Measurements from ENCODE around the gene CYFIP1. TPM values are rescaled to one million over a fixed set of nuclear protein-coding genes. Genes with fewer than 3 reads are reported as not detected.

Gene CYFIP1
- total RNA-seq (2016; rRNA removed; fragmentation: Illumina TruSeq; extraction: Trizol) = 58.3 and 68.2 TPM in 2 replicates
- 8.0 and 12.6 TPM in 2 replicates for total RNA-seq (2016; cell fraction: cytosol; rRNA removed; fragmentation: Illumina TruSeq; extraction: Trizol; ENCODE audit: low read depth)
- total RNA-seq (2016; cell fraction: insoluble cytoplasmic fraction; rRNA removed; fragmentation: Illumina TruSeq; extraction: Trizol) = 52.9 and 61.7 TPM in 2 replicates
- 15.5 and 18.4 TPM in 2 replicates for total RNA-seq (2016; cell fraction: membrane; rRNA removed; fragmentation: Illumina TruSeq; extraction: Trizol)
- 43.3 and 49.9 TPM in 2 replicates for total RNA-seq (2016; cell fraction: nucleus; rRNA removed; fragmentation: Illumina TruSeq; extraction: Trizol)
- 38.1 and 39.0 TPM in 2 replicates for polyA plus RNA-seq (2011; rRNA removed)
- 40.5 and 41.5 TPM in 2 replicates for polyA plus RNA-seq (2011; cell fraction: cytosol; rRNA removed)
- 56.2 and 59.8 TPM in 2 replicates for polyA plus RNA-seq (2011; cell fraction: nucleus; rRNA removed)
- polyA plus RNA-seq (2012) = 28.3 and 34.4 TPM in 2 replicates
- polyA plus RNA-seq (2016; cell fraction: cytosol; fragmentation: Illumina TruSeq; extraction: Trizol; ENCODE audit: low read depth) = 2.5 and 2.6 TPM in 2 replicates
- polyA plus RNA-seq (2016; cell fraction: insoluble cytoplasmic fraction; fragmentation: Illumina TruSeq; extraction: Trizol; ENCODE audit: low read depth) = 37.6 and 42.3 TPM in 2 replicates
- 5.2 and 7.3 TPM in 2 replicates for polyA plus RNA-seq (2016; cell fraction: membrane; fragmentation: Illumina TruSeq; extraction: Trizol; ENCODE audit: low read depth)
- 39.0 and 40.2 TPM in 2 replicates for polyA plus RNA-seq (2016; cell fraction: nucleus; fragmentation: Illumina TruSeq; extraction: Trizol; ENCODE audit: insufficient read depth, low read depth)
- polyA minus RNA-seq (2011; rRNA and poly(A)+ RNA removed; ENCODE audit: low replicate concordance) = 99.8 and 114 TPM in 2 replicates
- polyA minus RNA-seq (2011; cell fraction: cytosol; rRNA and poly(A)+ RNA removed) = 21.1 and 22.3 TPM in 2 replicates
- polyA minus RNA-seq (2011; cell fraction: nucleus; rRNA and poly(A)+ RNA removed) = 40.7 and 43.8 TPM in 2 replicates
- Bru-seq, nascent RNA = percentile 62 among the genes with signal in this experiment
- percentile 77 among the genes with signal in this experiment for BruChase-seq, experiment 1, labeled RNA remaining after a 6-hour chase
- BruChase-seq, experiment 2, labeled RNA remaining after a 2-hour chase = percentile 70 among the genes with signal in this experiment
- long read RNA-seq, experiment 1, full-length matches to known transcripts = 5 of 25 reads
- long read RNA-seq, experiment 1, partial matches to known transcripts = 17 of 25 reads
- long read RNA-seq, experiment 1, other reads (novel, unspliced or antisense) = 3 of 25 reads
- long read RNA-seq, experiment 2, full-length matches to known transcripts = 32 of 117 reads
- long read RNA-seq, experiment 2, partial matches to known transcripts = 63 of 117 reads
- long read RNA-seq, experiment 2, other reads (novel, unspliced or antisense) = 22 of 117 reads

GRCh38 chr15:22980189-22981050 is at the start of gene CYFIP1:
TSS of gene CYFIP1 (minus strand) at chr15:22980368. CDS start at chr15:22947285, 33,083 bp downstream.
- intact Hi-C loops (cut with micrococcal nuclease; ENCODE audit: unreplicated experiment) = loop anchor here (1.0 kb wide), 1 partner anchor 59 kb away; the partner anchor contains the start of gene TUBGCP5
- H2AFZ ChIP-seq (ENCODE audit: low read length) = peak within 1 kb of the TSS; percentile 69
- peak; percentile 82 for TF ChIP-seq ARNT2 (CRISPR knock-in tag; IDR thresholded peaks at IDR 0.05; ENCODE audit: low read depth)
- no peak for TF ChIP-seq GRHL1 (CRISPR knock-in tag; conservative IDR thresholded peaks at IDR 0.05)
- TF ChIP-seq ETV6 (CRISPR knock-in tag; conservative IDR thresholded peaks at IDR 0.05) = no peak
- TF ChIP-seq NCOA1 (CRISPR knock-in tag; IDR thresholded peaks at IDR 0.05) = no peak
- TF ChIP-seq ARID3A (IDR thresholded peaks at IDR 0.05; ENCODE audit: low read depth, low read length) = no peak
- TF ChIP-seq RFX3 (CRISPR knock-in tag; IDR thresholded peaks at IDR 0.05) = no peak
- no peak for TF ChIP-seq ZKSCAN5 (CRISPR knock-in tag; IDR thresholded peaks at IDR 0.05)
- peak; percentile 78 for TF ChIP-seq RBFOX2 (IDR thresholded peaks at IDR 0.05; ENCODE audit: low read depth, low read length)
- TF ChIP-seq TAF15 (IDR thresholded peaks at IDR 0.05; ENCODE audit: low read depth, low read length, poor library complexity, severe bottlenecking) = peak; percentile 67
- TF ChIP-seq MEF2D (CRISPR knock-in tag; IDR thresholded peaks at IDR 0.05) = no peak
- peak; percentile 67; the same call in 1 of the 2 replicates for TF ChIP-seq ZC3H13 (CRISPR knock-in tag; IDR thresholded peaks at IDR 0.05)
- no peak for TF ChIP-seq NR1H2 (CRISPR knock-in tag; IDR thresholded peaks at IDR 0.05; ENCODE audit: borderline replicate concordance, low read depth)
- TF ChIP-seq ZNF784 (CRISPR knock-in tag; IDR thresholded peaks at IDR 0.05; ENCODE audit: borderline replicate concordance) = no peak

More at GRCh38 chr15:22980189-22981050, at the start of gene CYFIP1:
- whole genome bisulfite sequencing (ENCODE audit: low lambda C conversion rate) = under 1% methylated on average over 18 of the region's 93 CpGs
- no TSS peak for BruUV-seq (replicated peaks)
- in situ Hi-C loops (cut with HindIII; ENCODE audit: extremely low pct_ligation_motif_present, low pct_unique_long_range_greater_than_20kb) = no loop called here
- peaks cover 35% of the 10 kb centered on the region for H3K79me2 ChIP-seq (ENCODE audit: insufficient read depth, low read length)
- no peaks in the 10 kb centered on the region for H3K36me3 ChIP-seq (replicated peaks in 1 of 2; ENCODE audit: control insufficient read depth in 1 of 2, insufficient read depth in 2 of 2, low read length in 2 of 2)
- no peak for FAIRE-seq
- peak; percentile 68 for DNase-seq (ENCODE audit: low spot score)
- peak; percentile 84 for ATAC-seq
- peaks cover 21% of the 10 kb centered on the region for H3K4me1 ChIP-seq (ENCODE audit: insufficient read depth, low read length)
- POLR2A ChIA-PET = interaction anchor here (1.3 to 1.4 kb wide), 2 partner anchors 16 to 59 kb away, joined by 4 to 6 read pairs; partner anchors contain the start of gene TUBGCP5
- H3K4me3 ChIP-seq (replicated peaks in 1 of 3; ENCODE audit: insufficient read depth in 1 of 3, low read depth in 2 of 3, low read length in 3 of 3) = peak within 1 kb of the TSS; percentile 66 to 99 (median 96)
- H3K9ac ChIP-seq (ENCODE audit: insufficient read depth, low read depth, low read length) = peak within 1 kb of the TSS; percentile 74
- H3K27me3 ChIP-seq (ENCODE audit: control insufficient read depth in 1 of 2, insufficient read depth in 2 of 2, low read length in 2 of 2) = no peaks in the 10 kb centered on the region; a peak in 1 of 5 replicates
- peak within 1 kb of the TSS; percentile 54 for H3K27ac ChIP-seq (ENCODE audit: extremely low read length, insufficient read depth, low read length)
- H4K20me1 ChIP-seq (ENCODE audit: insufficient read depth, low read length) = peaks cover 20% of the 10 kb centered on the region
- CTCF ChIA-PET (ENCODE audit: low intra/inter-chr PET ratio, low total read pairs) = no interaction called here
- no peaks in the 10 kb centered on the region for H3K9me3 ChIP-seq (ENCODE audit: low read length)
- peak within 1 kb of the TSS; percentile 99 for H3K4me2 ChIP-seq (ENCODE audit: low read depth, low read length)
